Caco-2 (cell line): ENCODE measurements around the gene CAMKMT. TPM values are rescaled to one million over a fixed set of nuclear protein-coding genes. Genes with fewer than 3 reads are reported as not detected.
A peak's percentile ranks its signal among the peaks of the same experiment; 100 is the strongest.

Source experiments
- BruUV-seq: library from RNA; stranded (reverse); fragments of 400-500 nt; replicated peaks from 2 replicates; lab custom pipeline; 2021; lab: Mats Ljungman, UMichigan
- CTCF ChIA-PET: fragments of 300-600 bp; sonication (Branson Sonifier 250); formaldehyde crosslinking; loops from one replicate; lab custom pipeline; 2022; ENCODE audit warnings: antibody characterized with exemption; lab: Charles Lee
- POLR2A ChIA-PET: fragments of 300-600 bp; sonication (Branson Sonifier 250); formaldehyde crosslinking; loops from one replicate; lab custom pipeline; 2022; ENCODE audit warnings: antibody characterized with exemption; lab: Charles Lee
- DNase-seq, 2 experiments: peaks; one replicate each; pipeline versions ENCODE4 v3.0.0 to v3.0.0-alpha.2; 2020 to 2022
- H3K27me3 ChIP-seq: replicated peaks from 2 replicates; pipeline ENCODE4 v1.6.0; 2011; ENCODE audit warnings: low read length; ENCODE audit not compliant: control insufficient read depth, insufficient read depth
- H3K36me3 ChIP-seq: 2 replicates; pipeline ENCODE4 v1.5.1; 2011; ENCODE audit warnings: low read length; ENCODE audit not compliant: control insufficient read depth, insufficient read depth
- H3K4me1 ChIP-seq: fragments of 250-450 bp; sonication (Bioruptor Pico); 2 replicates; pipeline ENCODE4 v1.5.1; 2020; ENCODE audit warnings: mild to moderate bottlenecking
- H3K4me3 ChIP-seq: 2 replicates; pipeline ENCODE4 v1.5.1; 2011; ENCODE audit warnings: low read depth, mild to moderate bottlenecking, control low read depth, low read length
- H3K9me3 ChIP-seq: fragments of 250-450 bp; sonication (Bioruptor Pico); 2 replicates; pipeline ENCODE4 v1.5.1; 2020; ENCODE audit warnings: mild to moderate bottlenecking, moderate library complexity
- H3K27ac Mint-ChIP-seq: one replicate; pipeline ENCODE4 v1.8.0; 2022; ENCODE audit warnings: mixed read lengths; ENCODE audit not compliant: unreplicated experiment
- H3K27me3 Mint-ChIP-seq: one replicate; pipeline ENCODE4 v1.8.0; 2022; ENCODE audit warnings: mixed read lengths; ENCODE audit not compliant: insufficient read depth, unreplicated experiment
- H3K36me3 Mint-ChIP-seq: one replicate; pipeline ENCODE4 v1.8.0; 2022; ENCODE audit warnings: mild to moderate bottlenecking, mixed read lengths; ENCODE audit not compliant: insufficient read depth, unreplicated experiment
- H3K4me1 Mint-ChIP-seq: one replicate; pipeline ENCODE4 v1.8.0; 2022; ENCODE audit warnings: low read depth, mixed read lengths; ENCODE audit not compliant: unreplicated experiment
- H3K4me3 Mint-ChIP-seq: one replicate; pipeline ENCODE4 v1.8.0; 2022; ENCODE audit warnings: mild to moderate bottlenecking, moderate library complexity, mixed read lengths; ENCODE audit not compliant: unreplicated experiment
- H3K9me3 Mint-ChIP-seq: one replicate; pipeline ENCODE4 v1.8.0; 2022; ENCODE audit warnings: mixed read lengths; ENCODE audit not compliant: unreplicated experiment
- CTCF ChIP-seq, 2 experiments: fragments of 200-600 bp in 1 of 2; IDR thresholded peaks; 1 replicate in 1 of 2; 2 replicates in 1 of 2; pipeline versions ENCODE4 v1.5.1 to v1.8.0; 2011 to 2022; ENCODE audit warnings: antibody characterized with exemption in 1 of 2, control low read depth in 1 of 2, inconsistent platforms in 1 of 2, low read depth in 1 of 2, low read length in 1 of 2, mild to moderate bottlenecking in 1 of 2, moderate library complexity in 1 of 2; ENCODE audit not compliant: insufficient read depth in 1 of 2, severe bottlenecking in 1 of 2, unreplicated experiment in 1 of 2
- intact Hi-C: fragments of 100-400 bp; cut with micrococcal nuclease; formaldehyde crosslinking; loops from one replicate; pipeline ENCODE4 v1.10.0; 2022; ENCODE audit not compliant: unreplicated experiment
- total RNA-seq: library from RNA; stranded (reverse); gene quantifications from 2 replicates; pipeline ENCODE4 v1.2.3, GENCODE V29; 2022

Gene CAMKMT
- total RNA-seq, 1 experiment from 2014 or later: 25.2 TPM

DNA sequence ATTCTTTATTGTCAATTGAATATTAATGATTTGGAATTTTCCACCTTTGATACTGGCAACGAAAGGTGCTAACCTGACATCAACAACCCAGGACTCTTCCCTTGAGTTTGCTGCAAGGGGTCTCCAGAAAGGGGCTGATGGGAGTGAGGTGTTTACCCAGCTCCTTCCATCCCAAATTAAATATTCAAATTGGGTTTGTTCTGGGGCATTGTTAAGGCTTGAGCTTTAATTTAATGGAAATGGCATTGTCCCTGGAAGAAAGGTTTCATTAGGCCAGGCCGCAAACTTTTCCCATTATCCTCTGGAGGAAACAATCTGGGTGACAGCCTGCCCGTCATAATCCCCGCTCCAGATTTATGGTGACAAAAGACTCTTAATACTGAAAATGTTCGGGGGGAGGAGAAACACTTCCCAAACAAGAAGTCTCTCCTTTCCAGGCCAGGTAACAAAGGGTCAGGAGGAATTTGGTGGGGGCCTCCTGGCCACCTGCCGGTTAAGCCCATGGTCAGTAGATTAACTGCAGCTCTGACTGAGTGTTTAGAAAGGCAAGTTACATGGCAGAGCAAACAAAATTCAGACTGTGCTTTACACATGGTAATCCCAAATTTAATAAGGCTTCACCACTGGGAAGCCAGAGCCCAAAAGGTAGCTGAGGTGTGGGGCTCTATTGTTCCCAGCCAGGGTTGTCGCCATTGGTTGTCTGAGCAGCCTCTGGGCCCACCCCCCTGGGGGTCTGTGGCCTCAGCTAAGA is 428.4 kb downstream of the CAMKMT start:
- no peak for DNase-seq
- Histone ChIP-seq H3K4me1 (peaks cover 18% of the 10 kb centered on the region), H3K36me3 (no peaks in the 10 kb centered on the region), H3K9me3 (no peaks in the 10 kb centered on the region), H3K4me3 (no peak overlapping the region), H3K27me3 (no peaks in the 10 kb centered on the region)
- no peak for TF ChIP-seq CTCF (IDR thresholded peaks at IDR 0.05; ENCODE audit: insufficient read depth in 1 of 2, low read depth in 1 of 2, low read length in 1 of 2, severe bottlenecking in 1 of 2, unreplicated experiment in 1 of 2)
- Mint-ChIP-seq H3K4me1 (peaks cover 10% of the 10 kb centered on the region), H3K9me3 (no peaks in the 10 kb centered on the region), H3K4me3 (no peak overlapping the region), H3K36me3 (no peaks in the 10 kb centered on the region), H3K27ac (no peak overlapping the region), H3K27me3 (no peaks in the 10 kb centered on the region)
- intact Hi-C loops: no loop called here
- ChIA-PET POLR2A (no interaction called here), CTCF (interaction anchor here (0.6 kb wide), 1 partner anchor 38 kb away, joined by 4 read pairs; no protein-coding TSS in a partner anchor)
- BruUV-seq: no TSS peak

- CTCF ChIA-PET: interaction anchor here (0.6 kb wide), 1 partner anchor 59 kb away, joined by 3 read pairs; no protein-coding TSS in a partner anchor
- no peaks in the 10 kb centered on the region for H3K9me3 ChIP-seq
- H3K4me3 ChIP-seq: no peak overlapping the region
- Mint-ChIP-seq H3K27ac (no peak overlapping the region), H3K4me3 (no peak overlapping the region), H3K36me3 (no peaks in the 10 kb centered on the region), H3K27me3 (peaks cover 3% of the 10 kb centered on the region), H3K4me1 (no peaks in the 10 kb centered on the region), H3K9me3 (no peaks in the 10 kb centered on the region)
- no peaks in the 10 kb centered on the region for H3K27me3 ChIP-seq
- no peaks in the 10 kb centered on the region for H3K4me1 ChIP-seq
- intact Hi-C loops: no loop called here
- H3K36me3 ChIP-seq: no peaks in the 10 kb centered on the region
- BruUV-seq: no TSS peak
- no peak for TF ChIP-seq CTCF (IDR thresholded peaks at IDR 0.05; ENCODE audit: insufficient read depth in 1 of 2, low read depth in 1 of 2, low read length in 1 of 2, severe bottlenecking in 1 of 2, unreplicated experiment in 1 of 2)
- POLR2A ChIA-PET: no interaction called here
- DNase-seq: peak in 1 of 2 experiments; percentile 59
Observed at GRCh38 chr2:44793322-44793870, 431.6 kb downstream of the CAMKMT start.

DNA sequence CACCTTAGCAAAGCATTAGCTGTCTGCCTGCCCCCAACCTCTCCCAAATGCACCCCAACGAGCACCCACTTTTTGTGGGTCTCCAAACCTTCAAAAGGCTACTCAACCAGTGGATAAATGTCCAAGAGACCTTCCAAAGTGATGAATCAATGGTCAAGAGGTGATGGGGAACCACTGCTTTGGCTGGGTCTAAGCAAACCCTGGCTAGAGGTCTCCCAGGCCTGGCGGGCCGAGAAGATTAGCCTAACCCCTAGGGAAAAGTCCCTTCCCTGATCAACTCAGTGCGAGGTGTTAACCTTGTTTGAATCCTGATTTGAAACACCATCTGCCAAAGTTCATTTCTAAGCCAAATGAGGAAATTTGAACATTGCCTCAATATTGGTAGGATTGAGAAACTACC is 435.0 kb downstream of the CAMKMT start:
- Mint-ChIP-seq H3K36me3 (no peaks in the 10 kb centered on the region), H3K4me1 (no peaks in the 10 kb centered on the region), H3K9me3 (no peaks in the 10 kb centered on the region), H3K27ac (no peak overlapping the region), H3K27me3 (peaks cover 3% of the 10 kb centered on the region), H3K4me3 (no peak overlapping the region)
- H3K4me1 ChIP-seq: no peaks in the 10 kb centered on the region
- no peak for DNase-seq
- ChIA-PET CTCF (no interaction called here), POLR2A (no interaction called here)
- no peaks in the 10 kb centered on the region for H3K9me3 ChIP-seq
- no peaks in the 10 kb centered on the region for H3K27me3 ChIP-seq
- no peaks in the 10 kb centered on the region for H3K36me3 ChIP-seq
- intact Hi-C loops: no loop called here
- H3K4me3 ChIP-seq: no peak overlapping the region
- BruUV-seq: no TSS peak
- TF ChIP-seq CTCF (IDR thresholded peaks at IDR 0.05; ENCODE audit: insufficient read depth in 1 of 2, low read depth in 1 of 2, low read length in 1 of 2, severe bottlenecking in 1 of 2, unreplicated experiment in 1 of 2): no peak
